GM15510 (cell line): ENCODE measurements around the gene CYP4F11.

Experiments used
- POLR2A ChIP-seq: IDR thresholded peaks from 3 replicates; pipeline ENCODE4 v1.6.1; 2011; ENCODE audit warnings: borderline replicate concordance; ENCODE audit not compliant: insufficient read length; ENCODE audit errors: extremely low read depth

Gene CYP4F11

DNA sequence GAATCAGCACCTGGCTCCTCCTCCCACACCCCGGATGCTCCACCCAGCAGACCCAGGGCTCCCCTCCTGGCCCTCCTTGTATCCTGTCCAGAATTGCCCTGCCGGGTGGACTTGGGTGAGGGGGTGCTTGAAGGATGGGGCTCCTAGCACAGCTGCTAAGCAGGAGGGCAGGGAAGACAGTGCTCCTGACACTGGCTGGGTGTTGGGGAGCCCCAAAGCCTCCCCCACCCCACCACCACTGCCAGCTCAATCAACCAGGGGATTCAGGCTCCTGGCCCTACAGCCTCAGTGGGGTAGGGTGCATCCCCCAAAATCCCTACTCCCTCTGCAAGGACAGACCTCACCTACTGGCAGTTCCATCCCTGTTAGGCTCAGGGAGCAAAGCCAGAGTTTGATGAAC lies 2.6 kb upstream of the CYP4F11 start:
- no peak for TF ChIP-seq POLR2A

DNA sequence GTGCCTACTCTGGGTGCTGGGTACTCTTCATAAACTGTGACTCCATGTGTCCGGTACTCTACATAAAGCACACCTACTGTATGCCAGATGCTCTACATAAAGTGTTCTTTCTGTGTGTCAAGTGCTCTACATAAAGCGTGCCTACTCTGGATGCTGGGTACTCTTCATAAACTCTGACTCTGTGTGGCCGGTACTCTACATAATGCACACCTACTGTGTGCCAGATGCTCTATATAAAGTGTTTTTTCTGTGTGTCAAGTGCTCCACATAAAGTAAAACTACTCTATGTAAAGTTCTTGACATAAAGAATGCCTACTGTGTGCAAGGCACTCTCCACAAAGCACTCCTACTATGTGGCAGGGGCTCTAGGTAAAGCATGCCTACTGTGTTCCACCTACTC lies 1.8 kb upstream of the CYP4F11 start:
- TF ChIP-seq POLR2A, result no peak

DNA sequence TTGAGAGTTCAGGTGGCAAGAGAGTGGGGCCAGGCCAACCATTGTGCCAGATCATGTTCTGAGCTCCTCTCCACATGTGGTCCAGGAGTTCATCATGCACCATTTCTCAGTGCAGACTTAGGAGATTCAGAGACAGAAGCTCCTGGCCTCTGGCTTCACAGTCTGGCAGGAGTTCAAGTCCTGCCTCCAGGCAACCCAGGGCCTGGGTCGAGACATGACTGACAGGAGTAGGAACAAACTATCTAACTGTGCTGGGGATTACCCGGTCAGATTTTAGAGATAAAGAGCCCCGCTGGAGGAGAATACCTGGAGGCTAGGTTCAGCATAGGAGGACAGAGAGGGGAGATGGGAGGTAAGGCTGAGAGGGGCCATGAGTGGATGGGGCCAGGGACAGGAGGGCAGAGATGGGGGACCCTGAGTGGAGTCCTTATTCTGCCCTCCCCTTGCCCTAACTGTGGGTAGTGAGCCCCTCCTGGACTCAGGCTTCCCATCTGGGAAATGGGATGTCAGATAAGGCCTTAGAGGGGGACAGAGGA lies 906 bp upstream of the CYP4F11 start:
- no peak for TF ChIP-seq POLR2A

DNA sequence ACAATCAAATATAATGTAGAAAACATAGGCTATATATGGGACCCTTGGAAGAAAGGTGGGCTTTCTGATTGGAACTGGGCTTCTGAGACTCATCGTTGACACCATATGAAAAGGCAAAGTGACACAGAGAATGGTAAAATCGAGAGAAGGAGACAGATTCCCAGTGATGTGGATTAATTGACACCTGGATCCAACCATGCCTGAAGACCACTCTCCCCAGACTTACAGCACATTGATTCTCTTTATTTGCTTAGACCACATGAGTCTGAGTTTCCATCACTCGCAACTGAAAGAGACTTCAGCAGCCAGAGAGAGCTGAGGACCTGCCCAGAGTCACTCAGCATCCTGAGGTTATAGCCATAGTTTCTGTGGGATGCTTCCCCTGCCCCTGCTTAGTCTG lies 6.0 kb downstream of the CYP4F11 start:
- no peak for TF ChIP-seq POLR2A

DNA sequence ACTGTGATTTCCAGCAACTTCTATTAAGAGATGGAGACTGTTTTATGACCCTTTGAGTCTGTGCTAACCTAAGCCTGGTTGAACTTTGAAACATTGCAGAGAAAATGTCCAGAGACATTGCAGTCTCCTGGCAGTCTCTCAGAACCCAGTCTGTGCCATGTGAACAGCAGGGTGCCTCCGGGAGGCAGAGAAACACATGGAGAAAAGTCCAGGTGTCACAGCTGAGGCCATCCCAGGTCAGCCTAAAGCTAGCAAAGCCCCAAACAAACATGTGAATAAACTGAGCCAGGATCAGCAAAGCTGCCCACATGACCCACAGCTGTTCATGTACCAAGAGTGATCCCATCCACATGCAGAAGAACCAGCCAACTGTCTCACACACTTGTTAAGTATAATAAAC lies 7.8 kb downstream of the CYP4F11 start:
- TF ChIP-seq POLR2A, result no peak

DNA sequence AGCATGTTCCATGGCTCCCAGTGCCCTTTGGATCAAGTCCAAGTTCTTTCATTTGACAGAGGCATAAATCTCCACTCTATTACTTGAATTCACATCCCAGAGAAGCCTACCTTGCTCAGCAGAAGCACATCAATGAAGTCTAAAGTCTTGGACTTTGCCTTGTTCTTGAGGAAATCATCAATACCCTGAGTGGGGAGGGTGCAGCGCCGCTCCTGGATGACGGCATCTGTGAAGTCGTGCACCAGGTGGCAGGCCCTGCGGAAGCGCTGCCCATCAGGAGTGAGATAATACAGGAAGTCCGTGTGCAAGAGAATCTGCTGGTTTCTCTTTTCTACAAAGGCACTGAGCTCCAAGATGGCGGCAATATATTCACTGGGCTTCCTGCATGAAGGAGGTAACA lies 10.6 kb downstream of the CYP4F11 start:
- no peak for TF ChIP-seq POLR2A

DNA sequence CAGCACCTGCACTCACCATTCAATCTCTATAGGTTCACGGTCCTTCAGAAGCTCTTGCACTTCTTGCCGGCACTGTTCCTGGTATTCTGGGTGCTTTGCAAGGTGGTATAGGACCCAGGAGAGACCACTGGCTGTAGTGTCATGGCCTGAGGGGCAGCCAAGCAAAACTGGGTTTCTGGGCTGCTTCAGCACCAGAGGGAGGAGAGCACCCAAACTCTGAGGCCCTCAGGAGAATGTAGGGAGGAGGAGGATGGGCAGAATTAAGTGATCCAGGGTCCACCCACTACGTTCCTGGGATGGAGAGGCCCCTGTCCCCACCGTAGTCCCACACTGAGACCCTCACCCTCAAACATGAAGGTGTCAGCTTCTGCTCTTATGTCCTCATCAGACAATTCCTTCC lies 12.3 kb downstream of the CYP4F11 start:
- TF ChIP-seq POLR2A, result no peak

DNA sequence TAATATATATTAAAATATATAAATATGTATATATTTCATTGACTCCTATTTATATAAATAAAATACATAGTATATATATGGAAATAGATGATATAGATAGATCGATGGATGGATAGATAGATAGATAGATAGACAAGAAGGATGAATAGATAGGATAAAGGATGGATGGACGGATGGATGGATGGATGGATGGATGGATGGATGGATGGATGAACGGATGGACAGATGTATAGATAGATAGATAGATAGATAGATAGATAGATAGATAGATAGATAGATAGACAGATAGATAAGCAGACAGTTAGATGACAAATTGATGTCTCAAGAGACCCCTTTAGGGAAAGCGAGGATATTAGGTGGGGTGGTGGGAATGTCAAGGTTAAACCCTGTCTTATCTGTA lies 15.1 kb downstream of the CYP4F11 start:
- TF ChIP-seq POLR2A, result no peak

DNA sequence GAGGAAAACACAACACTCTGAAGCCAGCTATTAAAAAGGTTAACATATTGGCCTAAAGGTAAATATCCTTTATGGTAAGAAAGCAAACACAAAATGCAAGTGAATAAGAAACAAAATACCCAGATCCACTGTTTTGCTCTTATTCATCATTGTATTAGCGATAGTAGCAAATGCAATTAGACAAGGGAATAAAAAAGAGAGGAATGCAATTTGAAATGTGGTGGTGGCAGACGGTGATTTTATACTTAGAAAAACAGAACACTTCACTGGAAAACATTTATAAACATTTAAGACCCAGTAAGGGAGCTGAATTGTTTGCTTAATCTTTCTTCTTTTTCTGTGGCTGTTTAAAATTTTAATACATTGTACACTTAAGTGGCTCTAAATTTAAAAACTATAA lies 19.2 kb downstream of the CYP4F11 start:
- no peak for TF ChIP-seq POLR2A

DNA sequence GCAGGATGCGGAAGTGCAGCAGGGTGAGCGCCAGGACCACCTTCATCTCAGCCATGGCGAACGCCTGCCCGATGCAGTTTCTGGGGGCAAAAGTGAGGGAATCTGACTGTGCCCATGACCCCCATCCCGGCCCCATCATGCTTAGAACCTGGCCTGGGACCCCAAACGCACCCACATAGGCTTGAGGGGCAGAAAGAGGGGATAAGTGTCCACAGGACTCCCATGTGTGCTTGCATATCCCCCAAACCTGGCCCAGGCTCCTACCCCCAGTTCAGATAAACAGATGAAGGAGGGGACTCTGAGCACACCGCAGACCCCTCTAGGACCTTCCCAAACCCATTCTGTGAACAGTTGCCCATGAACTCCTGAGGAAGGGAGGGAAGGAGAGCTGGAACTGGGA lies 20.5 kb downstream of the CYP4F11 start:
- no peak for TF ChIP-seq POLR2A

DNA sequence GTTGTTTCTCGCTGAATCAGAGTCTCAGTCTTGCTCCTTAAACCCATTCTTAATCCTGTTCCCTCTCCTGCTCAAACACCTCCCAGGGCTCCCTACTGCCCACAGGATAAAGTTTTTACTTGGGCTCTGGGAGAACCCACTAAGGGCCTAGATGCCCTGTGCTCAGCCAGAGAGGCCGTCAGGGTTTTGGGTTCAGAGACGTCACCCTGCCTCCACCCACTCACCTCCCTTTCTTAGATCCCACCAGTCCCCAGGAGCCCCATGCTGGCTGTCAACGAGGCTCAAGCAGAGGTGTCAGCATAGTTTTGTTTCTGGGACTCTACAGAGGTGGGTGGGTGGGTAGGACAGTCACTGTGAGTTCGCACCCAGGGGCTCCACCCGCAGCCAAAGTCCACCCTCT lies 20.9 kb downstream of the CYP4F11 start:
- no peak for TF ChIP-seq POLR2A

DNA sequence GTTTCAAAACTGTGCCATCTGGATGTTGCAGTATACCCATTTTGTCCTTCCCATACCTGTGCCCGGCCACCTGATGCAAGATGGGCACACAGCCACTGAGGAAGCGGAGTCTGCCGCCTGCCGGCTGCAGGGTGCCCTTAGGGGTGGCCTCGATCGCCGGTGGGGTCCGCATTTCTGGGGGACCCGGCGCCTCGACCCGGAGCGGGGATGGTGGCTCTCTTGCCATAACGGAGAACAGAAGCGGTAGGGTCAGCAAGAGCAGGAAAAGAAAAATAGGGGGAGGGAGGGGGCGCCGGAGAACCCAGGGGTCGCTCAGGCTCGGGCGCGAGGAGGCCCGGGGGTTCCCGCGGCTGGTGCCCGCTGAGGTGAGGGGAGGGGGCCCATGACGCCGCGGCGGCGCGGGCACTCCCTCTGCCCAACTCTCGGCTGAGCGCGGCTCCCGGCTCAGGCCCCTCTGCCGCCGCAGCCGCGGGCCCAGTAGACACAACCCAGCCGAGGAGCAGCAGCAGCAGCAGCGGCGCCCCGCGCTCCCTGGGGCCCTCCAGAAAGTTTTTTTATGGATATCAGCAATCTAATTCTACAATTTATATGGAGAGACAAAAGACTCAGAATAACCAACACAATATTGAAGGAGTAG lies 22.6 kb downstream of the CYP4F11 start:
- no peak for TF ChIP-seq POLR2A

DNA sequence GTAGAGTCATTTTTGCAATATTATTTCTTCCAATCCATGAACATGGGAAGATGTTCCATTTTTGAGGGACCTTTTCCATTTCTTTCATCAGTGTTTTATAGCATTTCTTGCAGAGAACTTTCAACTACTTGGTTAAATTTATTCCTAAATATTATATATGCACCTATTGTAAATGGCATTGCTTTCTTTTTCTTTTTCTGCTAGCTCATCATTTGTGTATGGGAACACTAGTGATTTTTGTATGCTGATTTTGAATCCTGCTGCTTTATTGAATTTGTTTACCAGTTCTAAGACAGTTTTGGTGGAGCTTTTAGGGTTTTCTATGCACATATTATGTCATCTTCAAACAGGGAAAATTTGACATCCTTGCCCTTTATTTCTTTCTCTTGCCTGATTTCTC lies 29.3 kb downstream of the CYP4F11 start:
- no peak for TF ChIP-seq POLR2A

DNA sequence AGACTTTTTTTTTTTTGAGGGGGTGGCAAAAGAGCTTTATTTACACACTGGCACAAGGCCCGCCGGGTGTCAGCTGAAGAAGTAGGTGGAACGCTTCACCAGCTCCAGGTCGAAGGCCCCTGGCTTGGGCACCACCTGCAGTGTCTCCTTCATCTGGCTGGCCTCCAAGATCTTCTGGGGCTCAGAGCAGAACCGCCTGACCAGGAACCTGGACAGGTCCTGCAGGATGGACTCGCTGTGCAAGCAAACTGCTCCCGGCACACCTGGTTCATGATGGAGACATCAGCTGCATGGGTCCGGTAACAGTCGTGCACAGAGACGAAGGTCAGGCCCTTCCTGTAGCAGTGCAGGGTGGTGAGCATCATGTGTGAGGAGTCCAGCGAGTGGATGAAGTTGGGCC lies 32.1 kb downstream of the CYP4F11 start:
- TF ChIP-seq POLR2A, result no peak

DNA sequence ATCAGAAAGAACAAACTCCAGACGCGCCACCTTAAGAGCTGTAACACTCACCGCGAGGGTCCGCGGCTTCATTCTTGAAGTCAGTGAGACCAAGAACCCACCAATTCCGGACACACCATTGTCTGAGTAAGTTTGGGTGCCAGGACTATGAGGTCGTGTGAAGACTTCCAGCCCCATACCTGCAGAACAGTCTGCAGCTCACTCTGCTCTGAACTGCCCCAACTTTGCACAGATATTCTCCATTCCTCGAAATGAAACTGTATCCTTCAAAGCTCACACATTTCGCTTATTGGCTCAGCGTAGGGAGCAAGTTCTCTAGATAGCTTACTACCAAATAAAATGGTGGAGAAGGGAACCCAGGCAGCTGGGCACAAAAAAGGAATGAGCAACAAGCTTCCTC lies 33.8 kb downstream of the CYP4F11 start:
- no peak for TF ChIP-seq POLR2A

DNA sequence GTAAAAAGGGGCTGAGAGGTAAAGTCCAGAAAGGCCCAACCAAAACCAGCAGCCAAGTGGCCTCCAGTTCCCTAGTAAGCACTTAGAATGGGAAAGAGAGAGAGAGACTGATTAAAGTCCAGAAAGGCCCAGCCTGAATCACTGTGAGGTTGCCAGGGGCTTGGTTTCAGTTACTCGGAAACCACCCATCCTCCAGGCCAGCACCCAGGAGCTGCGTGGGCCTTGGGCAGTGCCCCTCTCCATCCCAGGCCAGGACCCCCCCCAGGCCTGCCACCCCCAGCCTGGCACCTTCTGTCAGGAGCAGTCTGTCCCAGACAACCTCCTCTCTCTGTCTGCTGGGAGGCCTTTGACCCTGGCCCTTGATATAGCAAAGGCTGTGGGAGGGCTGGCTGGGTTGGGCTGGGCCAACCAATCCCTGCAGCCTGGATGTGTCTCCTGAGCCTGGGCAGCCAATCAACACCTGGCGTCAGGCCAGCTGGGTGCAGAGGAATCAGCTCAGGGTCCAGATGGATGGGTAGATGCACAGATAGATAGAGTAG lies 36.5 kb downstream of the CYP4F11 start, which contains the start of gene CYP4F2:
Gene CYP4F2 (minus strand): TSS at position 337 of the 539 bp plus-strand sequence. CDS start 463 bp downstream, outside the sequence.
- TF ChIP-seq POLR2A, result no peak
